Tibial artery (tissue), 4 donors: Measurements from ENCODE around the gene PTPRJ.

Experiments used
- DNase-seq, 2 donors: peaks; one replicate each; pipeline ENCODE4 v3.0.0-alpha.2; 2019
- H3K27ac ChIP-seq, 2 donors: fragments of 200-600 bp; sonication (generic) in 1 of 2; 1 replicate in 1 of 2; 2 replicates in 1 of 2; pipeline ENCODE4 v1.5.1; 2018 to 2019; ENCODE audit warnings: mild to moderate bottlenecking in 1 of 2
- H3K27me3 ChIP-seq, 2 donors: fragments of 200-600 bp; sonication (generic) in 1 of 2; one replicate each; pipeline versions ENCODE4 v1.5.1 to v1.6.0; 2016 to 2019
- H3K36me3 ChIP-seq, 3 donors: fragments of 200-600 bp; sonication (generic) in 2 of 3; one replicate each; pipeline ENCODE4 v1.5.1; 2016 to 2019; ENCODE audit warnings: mild to moderate bottlenecking in 2 of 3
- H3K4me1 ChIP-seq, 4 donors: fragments of 200-600 bp; sonication (generic) in 2 of 4; 1 replicate in 3 of 4; 2 replicates in 1 of 4; pipeline ENCODE4 v1.5.1; 2016 to 2019
- H3K4me3 ChIP-seq, 2 donors: fragments of 200-600 bp; sonication (generic) in 1 of 2; 1 replicate in 1 of 2; 2 replicates in 1 of 2; pipeline ENCODE4 v1.5.1; 2018 to 2019; ENCODE audit warnings: mild to moderate bottlenecking in 2 of 2
- H3K9me3 ChIP-seq, 3 donors: fragments of 200-600 bp; sonication (generic) in 1 of 3; one replicate each; pipeline ENCODE4 v1.5.1; 2016 to 2019
- CTCF ChIP-seq, 2 experiments: fragments of 200-600 bp in 1 of 2; fragments of 450-650 bp in 1 of 2; IDR thresholded peaks; one replicate each; pipeline ENCODE4 v1.5.1; 2017 to 2019; ENCODE audit warnings: antibody characterized with exemption in 2 of 2, mild to moderate bottlenecking in 1 of 2, moderate library complexity in 1 of 2
- intact Hi-C: fragments of 100-400 bp; cut with DNase I; formaldehyde crosslinking; loops from one replicate; pipeline ENCODE4 v1.15.0; 2023; ENCODE audit warnings: low total_unique reads

Gene PTPRJ

GRCh38 chr11:47977623-47978022 is 2.7 kb upstream of the PTPRJ start:
- Histone ChIP-seq H3K27ac (no peak overlapping the region), H3K36me3 (no peaks in the 10 kb centered on the region), H3K27me3 (no peaks in the 10 kb centered on the region), H3K4me3 (no peak overlapping the region), H3K4me1 (peaks cover 0 to 41% (median 26%) of the 10 kb centered on the region in 4 donors), H3K9me3 (no peaks in the 10 kb centered on the region)
- no peak for TF ChIP-seq CTCF (IDR thresholded peaks at IDR 0.05)
- intact Hi-C loops: loop anchor here (5.0 kb wide), 1 partner anchor 40 kb away; no protein-coding TSS in a partner anchor
- DNase-seq: no peak

GRCh38 chr11:47979378-47980087 is 826 bp upstream of the PTPRJ start:
- intact Hi-C loops: loop anchor here (5.0 kb wide), 1 partner anchor 42 kb away; no protein-coding TSS in a partner anchor
- H3K27ac ChIP-seq: peak overlapping the region; percentile 67 to 70

GRCh38 chr11:47980907-47981621 is 705 bp downstream of the PTPRJ start:
- Histone ChIP-seq H3K9me3 (no peaks in the 10 kb centered on the region), H3K4me3 (peak overlapping the region; percentile 71 to 85), H3K4me1 (peaks cover 0 to 18% (median 13%) of the 10 kb centered on the region in 4 donors), H3K27me3 (no peaks in the 10 kb centered on the region), H3K27ac (peak overlapping the region; percentile 67 to 70), H3K36me3 (no peaks in the 10 kb centered on the region)
- no peak for DNase-seq
- intact Hi-C loops: no loop called here
- TF ChIP-seq CTCF (IDR thresholded peaks at IDR 0.05): peak in 1 of 2 experiments; percentile 21

More at GRCh38 chr11:47979378-47980087, 826 bp upstream of the PTPRJ start:
- DNase-seq: no peak
- Histone ChIP-seq H3K27me3 (no peaks in the 10 kb centered on the region), H3K4me3 (peak overlapping the region; percentile 71 to 85), H3K4me1 (peaks cover 0 to 28% (median 19%) of the 10 kb centered on the region in 4 donors), H3K36me3 (no peaks in the 10 kb centered on the region), H3K9me3 (no peaks in the 10 kb centered on the region)
- no peak for TF ChIP-seq CTCF (IDR thresholded peaks at IDR 0.05)

GRCh38 chr11:47981667-47982404 is 1.5 kb downstream of the PTPRJ start:
- intact Hi-C loops: no loop called here
- H3K4me3 ChIP-seq: peak overlapping the region; percentile 71 to 85
- DNase-seq: no peak
- TF ChIP-seq CTCF (IDR thresholded peaks at IDR 0.05): no peak
- H3K4me1 ChIP-seq: peaks cover 0 to 18% (median 13%) of the 10 kb centered on the region in 4 donors
- H3K9me3 ChIP-seq: no peaks in the 10 kb centered on the region
- H3K27ac ChIP-seq: peak overlapping the region; percentile 67 to 70
- H3K36me3 ChIP-seq: no peaks in the 10 kb centered on the region
- H3K27me3 ChIP-seq: no peaks in the 10 kb centered on the region

- H3K9me3 ChIP-seq: no peaks in the 10 kb centered on the region
- no peaks in the 10 kb centered on the region for H3K36me3 ChIP-seq
- H3K4me1 ChIP-seq: peaks cover 0 to 18% (median 13%) of the 10 kb centered on the region in 4 donors
- no peak overlapping the region for H3K4me3 ChIP-seq
- no peak for TF ChIP-seq CTCF (IDR thresholded peaks at IDR 0.05)
- H3K27ac ChIP-seq: no peak overlapping the region
- no peaks in the 10 kb centered on the region for H3K27me3 ChIP-seq
- no peak for DNase-seq
- intact Hi-C loops: no loop called here
Observed at GRCh38 chr11:47982616-47983015, 2.3 kb downstream of the PTPRJ start.
